IPS DF 19.7 (cell line): Measurements from ENCODE around the gene UBXN11.

Experiments
- DNase-seq: peaks from one replicate; pipeline ENCODE4 v3.0.0-alpha.2; 2013; ENCODE audit warnings: low read depth, low spot score

UBXN11 gene, protein sequence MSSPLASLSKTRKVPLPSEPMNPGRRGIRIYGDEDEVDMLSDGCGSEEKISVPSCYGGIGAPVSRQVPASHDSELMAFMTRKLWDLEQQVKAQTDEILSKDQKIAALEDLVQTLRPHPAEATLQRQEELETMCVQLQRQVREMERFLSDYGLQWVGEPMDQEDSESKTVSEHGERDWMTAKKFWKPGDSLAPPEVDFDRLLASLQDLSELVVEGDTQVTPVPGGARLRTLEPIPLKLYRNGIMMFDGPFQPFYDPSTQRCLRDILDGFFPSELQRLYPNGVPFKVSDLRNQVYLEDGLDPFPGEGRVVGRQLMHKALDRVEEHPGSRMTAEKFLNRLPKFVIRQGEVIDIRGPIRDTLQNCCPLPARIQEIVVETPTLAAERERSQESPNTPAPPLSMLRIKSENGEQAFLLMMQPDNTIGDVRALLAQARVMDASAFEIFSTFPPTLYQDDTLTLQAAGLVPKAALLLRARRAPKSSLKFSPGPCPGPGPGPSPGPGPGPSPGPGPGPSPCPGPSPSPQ

DNA sequence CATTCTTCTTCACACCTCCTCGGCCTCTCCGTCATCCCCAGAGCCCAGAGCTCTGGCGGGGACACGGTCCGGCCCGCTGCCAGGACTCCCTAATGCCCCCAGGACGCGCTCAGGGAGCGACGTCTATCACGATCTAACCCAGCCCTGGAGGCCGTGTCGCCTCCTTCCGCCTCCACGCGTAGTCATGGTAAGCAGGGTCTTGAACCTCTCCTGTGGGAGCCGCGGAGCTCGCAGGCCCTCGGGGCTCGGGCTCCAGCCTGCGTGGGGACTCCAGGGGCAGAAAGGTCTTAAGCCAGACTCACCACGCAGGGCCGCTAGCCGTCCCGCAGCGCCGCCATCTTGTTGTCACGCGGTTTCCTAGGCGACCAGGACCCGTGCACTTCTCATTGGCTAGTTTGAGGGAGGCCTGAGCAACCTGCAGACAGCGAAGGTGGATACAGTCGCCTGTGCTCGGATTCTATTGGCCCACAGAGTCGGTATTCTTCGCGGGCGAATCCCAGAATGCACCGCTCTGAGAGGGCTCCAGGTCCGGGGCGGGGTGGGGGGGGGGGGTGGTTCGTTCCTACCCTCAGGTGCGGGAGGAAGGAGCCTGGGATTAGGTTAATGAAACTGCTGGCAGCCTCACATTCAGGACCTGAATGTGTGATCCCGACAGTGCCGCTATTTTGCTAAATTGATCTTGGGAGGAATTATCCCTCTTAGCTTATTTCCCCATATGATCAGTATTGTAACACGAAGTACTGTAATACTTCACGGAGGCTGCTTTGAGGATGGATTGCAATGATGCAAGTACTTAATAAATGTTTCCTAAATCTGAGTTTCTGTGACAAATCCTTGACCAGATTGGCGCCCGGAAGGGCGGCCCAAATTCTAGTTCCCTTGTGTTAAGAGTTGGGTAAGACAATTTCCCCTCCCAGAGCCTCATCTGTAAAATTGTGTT is at the start of gene UBXN11:
Gene UBXN11 (minus strand): TSS at position 347 of the 940 bp plus-strand sequence. CDS start 3,753 bp downstream, outside the sequence.
- DNase-seq: peak; percentile 93

DNA sequence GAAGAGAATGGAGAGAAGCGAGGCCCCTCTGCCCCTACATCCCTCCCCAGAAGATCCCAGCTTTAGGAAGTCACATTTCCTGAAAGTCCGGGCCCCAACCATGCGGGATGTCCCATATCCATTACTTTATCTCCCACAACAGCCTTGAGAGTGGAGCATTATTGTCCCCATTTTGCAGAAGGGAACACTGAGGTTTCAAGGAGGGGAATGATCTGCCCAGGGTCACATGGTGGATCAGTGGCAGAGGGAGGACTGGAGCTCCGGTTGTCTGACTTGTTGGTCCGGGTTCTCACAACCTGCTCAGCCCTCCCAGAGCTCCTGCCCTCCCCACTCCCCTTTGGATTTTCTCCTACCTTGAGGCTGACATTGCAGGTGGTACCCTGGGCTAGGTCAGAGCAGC is 49.7 kb upstream of the UBXN11 start:
- no peak for DNase-seq

DNA sequence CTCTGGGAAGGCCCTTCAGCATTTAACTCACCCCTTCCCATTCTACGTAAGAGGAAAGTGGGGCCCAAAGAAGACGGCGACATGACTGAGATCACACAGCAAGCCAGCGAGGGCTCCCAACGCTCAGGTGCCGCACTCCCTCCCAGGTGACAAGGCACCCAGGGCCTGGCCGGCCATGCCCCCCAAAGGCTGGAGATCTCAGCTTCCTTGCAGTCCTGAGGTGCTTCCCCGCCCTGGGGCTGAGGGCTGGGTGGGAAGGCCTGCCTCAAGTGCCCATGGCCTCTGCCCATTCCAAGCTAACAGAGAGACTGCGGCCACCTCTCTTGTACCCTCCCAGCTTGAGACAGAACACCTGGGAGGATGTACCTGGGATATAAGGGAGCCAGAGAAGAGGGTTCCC is 48.5 kb upstream of the UBXN11 start:
- no peak for DNase-seq

DNA sequence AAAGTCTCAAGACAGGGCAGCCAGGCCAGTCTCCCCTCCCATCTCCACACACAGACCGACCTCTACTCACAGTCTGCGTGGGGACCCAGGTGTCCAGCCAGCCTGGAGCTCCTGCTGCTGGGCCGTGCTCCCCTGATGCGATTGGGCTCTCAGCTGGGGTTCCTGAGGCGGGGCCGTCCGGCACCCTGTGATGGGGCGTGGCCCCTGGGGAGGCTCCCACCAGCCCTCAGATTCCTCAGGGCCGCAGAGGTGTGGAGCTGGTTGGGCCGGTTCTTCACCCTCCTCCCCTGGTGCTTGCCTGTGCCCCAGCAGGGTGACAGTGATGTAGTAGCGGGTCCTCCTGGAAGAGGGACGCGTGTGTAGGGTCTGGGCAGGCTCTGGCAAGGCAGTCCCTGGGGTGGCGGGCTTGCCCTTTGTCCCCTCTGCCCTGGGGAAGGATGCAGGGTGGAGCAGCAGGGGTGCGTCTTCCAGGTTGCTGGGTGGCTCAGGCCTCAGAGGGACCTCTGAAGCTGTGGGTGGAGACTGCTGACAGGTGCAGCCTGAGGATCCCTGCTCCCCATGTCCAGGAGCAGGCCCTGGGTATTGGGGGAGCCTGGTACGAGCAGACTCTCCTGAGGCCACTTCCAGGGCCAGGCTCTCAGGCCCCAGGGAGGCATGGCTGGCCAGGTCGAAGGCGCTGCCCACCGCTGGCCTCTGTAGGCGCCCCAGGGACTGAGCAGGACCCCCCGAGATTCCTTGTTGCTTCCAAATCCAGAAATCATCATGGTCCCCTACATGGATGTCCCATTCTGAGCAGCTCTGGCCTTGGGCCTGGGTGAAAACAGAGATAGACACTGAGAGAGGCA is 47.8 kb upstream of the UBXN11 start, which contains the start of gene CRYBG2:
Gene CRYBG2 (minus strand): TSS at position 155 of the 845 bp plus-strand sequence. CDS start 7,473 bp downstream, outside the sequence.
- DNase-seq: no peak

DNA sequence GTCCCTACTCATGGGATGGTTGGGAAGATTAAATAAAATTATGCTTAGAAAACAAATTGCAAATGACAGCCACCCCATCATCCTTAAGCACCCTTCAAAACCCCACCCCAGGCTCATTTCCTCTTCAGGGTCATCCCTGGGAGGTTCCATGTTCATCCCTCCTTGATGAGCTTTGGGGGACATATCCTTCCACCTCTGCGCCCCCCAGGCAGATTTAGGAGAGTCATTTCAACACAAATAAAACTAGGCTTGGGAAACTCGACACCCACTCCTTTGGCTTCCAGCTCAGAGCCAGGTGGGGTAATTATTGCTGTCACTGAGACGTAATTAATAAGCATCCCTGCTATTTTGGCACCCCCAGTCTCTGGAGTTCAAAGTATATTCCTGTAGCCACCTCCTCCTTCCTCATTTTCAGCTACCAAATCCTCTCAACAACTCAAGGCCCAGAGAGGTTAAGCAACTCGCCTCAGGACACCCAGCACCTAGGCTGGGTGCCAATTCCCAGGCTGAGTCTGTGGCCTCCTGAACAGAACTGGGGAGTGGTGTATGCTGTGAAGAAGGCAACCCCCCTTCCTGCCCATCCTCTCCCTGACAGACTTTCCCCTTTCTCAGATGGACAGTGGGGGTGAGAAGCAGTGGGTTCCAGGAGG is 46.9 kb upstream of the UBXN11 start:
- DNase-seq: no peak

DNA sequence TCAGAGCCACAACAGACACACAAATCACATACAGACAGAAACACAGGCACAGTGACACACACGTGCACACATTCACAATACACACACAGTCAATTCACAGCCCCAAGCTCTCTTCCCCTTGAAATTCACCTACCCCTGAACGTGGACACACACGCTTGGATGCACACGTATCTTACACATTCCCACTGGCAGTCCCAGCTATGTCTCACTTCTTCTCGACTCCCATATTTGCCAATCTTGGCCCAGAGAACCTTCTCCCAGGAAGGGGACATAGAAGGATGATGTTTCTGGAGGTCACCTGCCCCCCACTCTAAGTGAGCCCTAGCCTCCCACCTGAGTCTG is 45.9 kb upstream of the UBXN11 start:
- DNase-seq: no peak

DNA sequence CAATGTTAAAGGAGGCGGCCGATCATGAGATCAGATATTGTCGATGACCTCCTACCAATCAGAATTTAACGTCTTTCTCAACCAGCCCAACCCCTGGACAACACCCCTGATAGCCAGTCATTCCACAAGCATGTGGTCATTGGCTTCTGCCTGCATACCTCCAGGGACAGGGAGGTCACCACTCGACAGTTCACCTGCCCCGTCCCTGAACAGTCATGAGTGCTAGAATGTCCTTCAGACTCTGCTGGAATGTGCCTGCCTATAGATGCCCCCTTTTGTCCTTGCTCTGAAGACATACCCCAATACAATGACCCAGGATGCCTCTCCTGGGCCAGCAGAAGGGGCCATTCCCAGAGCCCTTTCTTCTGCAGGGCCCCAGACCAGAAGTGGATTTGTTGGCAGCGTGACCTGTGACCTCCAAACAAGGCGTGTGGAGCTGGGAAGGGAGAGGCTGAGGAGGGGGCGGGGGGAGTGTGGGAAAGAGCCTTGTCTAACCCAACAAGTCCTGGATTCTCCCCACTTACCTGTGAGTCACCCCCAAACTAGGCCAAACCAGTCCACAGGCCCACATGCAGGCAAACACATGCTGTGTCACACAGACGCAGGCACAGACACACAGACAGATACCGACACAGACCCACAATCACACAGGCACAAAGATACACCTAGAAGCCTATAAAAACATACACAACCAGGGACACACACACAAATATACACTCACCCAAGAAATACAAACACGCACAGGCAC is 45.3 kb upstream of the UBXN11 start:
- DNase-seq: no peak

DNA sequence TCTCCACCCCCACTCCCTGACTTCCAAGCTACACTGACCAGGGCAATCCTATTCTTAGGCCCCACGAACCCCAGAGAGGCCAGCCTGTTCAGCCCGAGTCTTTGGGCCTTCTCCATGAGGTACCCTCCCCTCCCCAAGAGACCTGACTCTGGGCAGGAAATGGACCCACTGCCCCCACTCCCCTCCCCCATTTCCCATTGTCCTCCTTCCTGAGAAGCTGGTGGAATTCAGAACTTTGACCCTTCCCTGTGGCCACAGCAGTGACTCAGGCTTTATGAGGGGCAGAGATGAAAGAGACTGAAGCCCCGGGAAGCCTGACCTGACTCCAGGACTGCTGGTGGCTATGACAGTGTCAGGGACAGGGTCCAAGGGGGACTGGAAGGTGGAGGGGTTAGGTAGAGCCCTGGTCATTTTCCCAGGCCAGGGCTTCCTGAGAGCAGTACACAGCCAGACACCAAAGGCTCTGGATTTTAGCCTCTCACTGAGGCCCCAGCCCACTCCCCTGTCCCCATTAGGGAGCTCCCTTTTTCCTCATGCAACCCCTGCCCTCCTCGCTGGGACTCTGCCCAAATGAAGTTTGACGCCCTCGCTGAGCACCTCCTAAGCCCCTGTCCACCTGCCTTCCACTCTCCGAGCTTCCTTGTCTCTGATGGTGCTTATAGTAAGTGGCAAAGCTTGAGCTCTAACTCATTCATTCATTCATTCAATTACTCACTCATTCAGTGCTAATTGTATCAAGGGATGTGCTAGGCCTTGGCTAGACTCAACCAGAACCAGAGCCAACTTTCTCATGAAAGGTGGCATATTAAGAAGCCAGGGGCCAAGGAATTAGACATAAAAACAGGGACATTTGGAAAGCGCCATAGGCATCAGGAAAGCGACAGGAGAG is 44.5 kb upstream of the UBXN11 start:
- DNase-seq: peak; percentile 56

DNA sequence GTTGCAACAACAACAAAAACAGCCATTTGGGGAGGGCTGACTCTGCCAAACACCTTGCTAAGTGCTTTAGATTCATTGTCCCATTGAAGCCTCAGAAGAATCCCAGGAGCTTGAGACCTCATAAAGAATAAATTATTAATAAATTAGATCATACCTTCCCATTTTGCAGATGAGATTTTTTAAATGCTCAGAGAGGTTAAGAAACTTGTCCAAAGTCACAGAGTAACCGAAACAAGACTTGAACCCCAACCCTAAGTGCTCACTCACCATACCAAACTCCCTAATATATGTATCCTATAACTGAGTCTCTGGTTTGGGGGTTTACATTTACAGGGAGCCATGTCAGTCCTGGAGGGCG is 43.9 kb upstream of the UBXN11 start:
- no peak for DNase-seq

DNA sequence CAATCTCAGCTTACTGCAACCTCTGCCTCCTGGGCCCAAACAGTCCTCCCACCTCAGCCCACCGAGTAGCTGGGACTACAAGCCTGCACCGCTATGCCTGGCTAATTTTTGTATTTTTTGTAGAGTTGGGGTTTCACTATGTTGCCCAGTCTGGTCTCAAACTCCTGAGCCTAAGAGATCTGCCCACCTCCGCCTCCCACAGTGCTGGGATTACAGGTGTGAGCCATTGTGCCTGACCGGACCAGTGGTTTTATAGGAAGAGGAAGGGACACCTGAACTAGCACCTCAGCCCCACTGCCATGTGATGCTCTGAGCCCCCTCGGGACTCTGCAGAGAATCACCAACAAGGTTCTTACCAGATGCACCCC is 43.4 kb upstream of the UBXN11 start:
- DNase-seq: no peak

DNA sequence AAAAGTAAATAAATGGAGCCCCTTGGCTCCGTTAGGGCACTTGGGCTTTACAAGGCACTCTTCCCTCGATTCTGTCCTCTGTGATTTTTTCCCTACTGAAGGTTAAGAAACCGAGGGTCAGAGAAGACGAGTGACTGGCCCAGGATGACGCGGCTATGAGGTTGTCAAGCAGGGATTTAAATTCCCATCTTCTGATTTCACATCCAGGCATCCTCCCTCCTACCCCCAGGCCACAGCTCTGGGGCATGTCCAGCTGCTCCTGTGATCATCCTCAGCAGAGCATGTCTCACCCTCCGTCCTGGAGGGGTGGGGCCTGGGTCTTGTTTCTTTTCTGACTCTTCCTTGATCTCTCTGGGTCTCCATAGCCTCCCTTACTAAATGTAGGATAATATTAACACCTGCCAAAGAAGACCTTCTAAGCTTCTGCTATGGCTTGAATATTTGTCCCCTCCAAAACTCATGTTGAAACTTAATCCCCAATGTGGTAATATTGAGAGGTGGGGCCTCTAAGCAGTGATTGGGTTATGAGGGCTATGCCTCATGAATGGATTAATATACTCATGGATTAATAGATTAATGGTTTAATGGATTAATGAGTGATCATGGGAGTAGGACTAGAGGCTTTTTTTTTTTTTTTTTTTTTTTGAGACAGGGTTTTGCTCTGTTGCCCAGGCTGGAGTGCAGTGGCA is 42.9 kb upstream of the UBXN11 start:
- DNase-seq: no peak

DNA sequence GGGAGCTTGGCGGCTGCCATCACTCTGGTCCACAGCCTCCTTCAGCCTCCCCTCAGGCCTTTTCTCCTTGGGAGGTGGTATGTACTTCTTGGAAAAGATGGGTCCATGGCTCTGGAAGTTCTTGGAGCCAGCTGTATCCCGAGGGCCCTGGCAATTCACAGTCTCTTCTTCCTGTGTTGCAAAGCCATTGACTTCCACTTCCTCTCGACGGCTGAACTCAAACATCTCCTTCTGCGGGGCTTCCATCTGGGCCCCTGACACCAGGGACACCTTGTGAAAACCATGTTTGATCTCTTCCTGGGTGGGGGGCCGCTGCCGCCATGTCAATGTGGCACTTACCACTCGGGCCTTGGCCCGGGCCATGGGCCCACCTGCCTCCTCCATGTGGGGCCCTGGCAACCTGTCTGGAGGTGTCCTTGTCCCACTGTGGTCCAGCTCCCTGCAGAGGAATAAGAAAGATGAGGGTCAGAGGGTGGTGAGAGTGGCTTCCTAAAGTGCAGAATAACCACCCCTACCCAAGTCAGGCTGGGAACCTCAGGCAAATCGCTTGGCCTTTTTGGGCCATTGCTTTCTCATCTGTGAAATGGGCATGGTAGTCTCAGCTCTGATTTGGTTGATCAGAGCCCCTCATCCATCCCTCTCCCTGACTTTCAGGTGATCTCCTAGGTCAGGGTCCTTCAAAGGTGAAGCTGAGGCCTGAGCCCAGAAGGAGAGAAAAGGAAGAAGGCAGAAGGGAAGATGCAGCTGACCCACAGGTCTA is 40.0 kb upstream of the UBXN11 start:
- no peak for DNase-seq

DNA sequence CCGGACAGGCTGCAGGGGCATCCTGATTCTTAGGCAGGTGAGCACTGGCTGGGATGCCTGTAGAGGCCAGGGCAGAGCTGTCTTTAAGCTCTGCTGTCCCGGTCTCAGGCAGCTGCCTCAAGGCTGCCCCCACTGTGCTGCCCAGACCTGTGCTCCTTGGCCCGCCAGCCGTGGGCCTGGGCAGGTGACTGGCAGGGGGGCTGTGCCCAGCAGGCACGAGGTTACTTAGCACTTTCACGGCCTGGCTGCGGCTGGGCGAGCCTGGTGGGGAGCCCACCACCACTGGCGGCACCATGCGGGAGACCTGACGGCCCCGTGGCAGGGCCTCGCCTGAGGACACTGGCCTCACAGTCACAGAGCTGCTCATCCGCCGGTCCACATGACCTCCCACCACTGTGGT is 39.3 kb upstream of the UBXN11 start:
- DNase-seq: no peak

DNA sequence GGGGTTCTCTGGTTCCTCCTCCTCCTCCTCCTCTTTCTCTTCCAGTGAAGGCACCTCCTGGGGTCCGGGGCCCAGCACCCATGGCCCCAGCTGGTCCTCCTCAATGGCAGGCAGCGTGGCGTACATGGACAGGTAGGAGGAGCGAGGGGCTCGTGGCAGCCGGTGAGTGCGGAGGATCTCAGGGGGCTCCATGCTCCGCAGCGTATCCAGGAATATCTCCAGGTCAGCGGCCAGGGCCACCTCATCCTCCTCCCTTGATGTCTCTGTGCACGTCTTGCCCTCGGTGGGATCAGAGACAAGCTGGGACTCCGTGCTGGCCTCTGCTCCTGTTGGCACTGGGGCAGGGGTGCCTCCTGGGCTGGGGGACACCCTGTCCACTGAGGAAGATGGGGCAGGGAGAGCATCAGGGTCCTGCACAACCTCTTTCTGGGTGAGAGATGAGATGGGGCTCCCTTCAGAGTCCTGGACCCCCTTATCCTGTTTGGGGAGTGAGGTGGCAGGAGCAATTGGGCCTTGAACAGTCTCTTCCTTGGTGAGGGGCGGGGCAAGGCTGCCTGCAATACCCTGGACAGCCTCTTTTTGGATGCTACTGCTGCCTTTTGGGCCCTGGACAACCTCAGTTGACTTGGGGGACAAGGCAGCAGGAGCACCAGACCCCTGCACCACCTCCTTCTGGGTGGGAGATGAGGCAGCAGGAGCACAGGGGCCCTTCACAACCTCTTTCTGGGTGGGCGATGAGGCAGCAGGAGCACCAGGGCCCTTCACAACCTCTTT is 37.9 kb upstream of the UBXN11 start:
- no peak for DNase-seq

DNA sequence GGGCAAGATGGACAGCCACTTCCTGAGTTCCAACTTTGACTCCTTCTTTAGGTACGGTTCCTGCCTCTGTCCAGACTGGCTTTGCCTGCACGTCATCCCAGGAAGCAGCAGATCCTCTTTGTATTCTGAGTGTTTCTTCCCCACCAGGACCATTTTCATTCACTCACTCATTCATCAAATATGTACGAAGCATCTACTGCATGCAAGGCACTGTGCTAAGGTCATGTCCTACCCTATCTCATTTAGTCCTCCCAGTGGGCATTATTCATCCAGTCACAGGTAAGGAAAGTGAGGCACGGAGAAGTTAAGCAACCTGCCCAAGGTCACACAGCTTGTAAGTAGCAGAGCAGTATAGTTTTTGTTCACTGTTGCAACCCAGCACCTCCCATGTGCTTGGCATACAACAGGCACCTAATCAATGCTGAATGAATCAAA is 33.6 kb upstream of the UBXN11 start:
- no peak for DNase-seq

DNA sequence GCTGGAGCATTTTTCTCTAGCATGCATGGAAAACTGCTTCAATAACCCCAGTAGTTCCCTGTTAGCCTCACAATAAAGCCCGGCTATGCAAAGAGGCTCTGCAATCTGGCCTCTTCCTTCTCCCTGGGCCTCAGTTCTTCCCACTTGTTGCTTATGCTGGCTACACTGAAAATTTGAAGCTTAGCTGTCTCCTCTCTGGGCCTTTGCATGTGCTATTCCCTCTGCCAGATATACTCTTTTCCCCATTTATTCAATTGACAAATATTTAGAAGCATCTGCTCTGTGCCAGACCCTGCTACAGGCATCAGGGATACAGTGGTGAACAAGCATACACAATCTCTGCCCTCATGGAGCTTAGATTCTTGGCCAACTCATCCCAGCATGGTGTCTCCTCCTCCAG is 32.2 kb upstream of the UBXN11 start:
- DNase-seq: no peak

DNA sequence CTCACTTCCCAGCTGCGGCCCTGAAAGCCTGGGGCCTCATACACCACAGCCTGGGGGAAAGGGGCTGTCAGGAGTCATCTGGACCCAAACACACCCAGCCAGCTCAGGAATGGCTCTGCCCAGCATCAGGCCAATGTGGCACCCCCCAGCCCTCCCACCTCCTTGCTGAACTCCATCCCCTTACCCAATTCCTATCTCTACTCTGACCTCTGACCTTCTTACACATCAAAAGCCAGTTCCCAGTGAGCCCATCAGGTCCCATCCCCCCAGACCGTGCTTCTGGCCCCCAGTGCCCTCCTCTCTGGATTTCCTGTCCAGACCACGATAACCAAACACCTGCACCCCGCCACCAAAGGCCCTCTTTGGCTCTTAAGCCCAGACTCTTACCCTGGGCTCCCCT is 31.2 kb upstream of the UBXN11 start:
- no peak for DNase-seq
